ENCODE data around the gene GTF2F2.

DNA sequence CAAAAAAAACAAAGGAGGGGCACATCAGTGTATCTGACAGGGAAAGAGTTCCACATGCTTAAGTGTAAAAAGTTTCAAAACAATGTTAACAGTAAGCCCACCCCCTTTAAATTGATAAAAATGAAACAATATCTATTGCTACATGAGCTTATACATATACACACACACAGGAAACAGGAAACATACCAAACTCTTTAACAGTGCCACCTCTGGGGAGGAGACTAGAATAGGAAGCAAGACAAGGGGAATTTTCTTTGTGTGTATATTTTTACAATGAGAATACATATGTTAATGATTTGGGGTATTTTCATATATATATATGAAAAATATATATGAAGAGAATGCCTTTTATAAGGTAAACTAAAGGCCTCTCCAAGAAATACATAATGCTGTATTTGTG is 175.9 kb downstream of the GTF2F2 start:
- TF ChIP-seq, protein P1, sequence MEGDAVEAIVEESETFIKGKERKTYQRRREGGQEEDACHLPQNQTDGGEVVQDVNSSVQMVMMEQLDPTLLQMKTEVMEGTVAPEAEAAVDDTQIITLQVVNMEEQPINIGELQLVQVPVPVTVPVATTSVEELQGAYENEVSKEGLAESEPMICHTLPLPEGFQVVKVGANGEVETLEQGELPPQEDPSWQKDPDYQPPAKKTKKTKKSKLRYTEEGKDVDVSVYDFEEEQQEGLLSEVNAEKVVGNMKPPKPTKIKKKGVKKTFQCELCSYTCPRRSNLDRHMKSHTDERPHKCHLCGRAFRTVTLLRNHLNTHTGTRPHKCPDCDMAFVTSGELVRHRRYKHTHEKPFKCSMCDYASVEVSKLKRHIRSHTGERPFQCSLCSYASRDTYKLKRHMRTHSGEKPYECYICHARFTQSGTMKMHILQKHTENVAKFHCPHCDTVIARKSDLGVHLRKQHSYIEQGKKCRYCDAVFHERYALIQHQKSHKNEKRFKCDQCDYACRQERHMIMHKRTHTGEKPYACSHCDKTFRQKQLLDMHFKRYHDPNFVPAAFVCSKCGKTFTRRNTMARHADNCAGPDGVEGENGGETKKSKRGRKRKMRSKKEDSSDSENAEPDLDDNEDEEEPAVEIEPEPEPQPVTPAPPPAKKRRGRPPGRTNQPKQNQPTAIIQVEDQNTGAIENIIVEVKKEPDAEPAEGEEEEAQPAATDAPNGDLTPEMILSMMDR (IDR thresholded peaks at IDR 0.05) = no peak
- TF ChIP-seq POLR2A (IDR thresholded peaks at IDR 0.05) = no peak
- TF ChIP-seq POLR2AphosphoS5 (IDR thresholded peaks at IDR 0.05) = no peak
- no peak for TF ChIP-seq EP300 (IDR thresholded peaks at IDR 0.05)

Data from upper lobe of left lung (tissue), 4 donors.